ENCODE data around the gene SLC44A4.

The SLC44A4 gene

DNA sequence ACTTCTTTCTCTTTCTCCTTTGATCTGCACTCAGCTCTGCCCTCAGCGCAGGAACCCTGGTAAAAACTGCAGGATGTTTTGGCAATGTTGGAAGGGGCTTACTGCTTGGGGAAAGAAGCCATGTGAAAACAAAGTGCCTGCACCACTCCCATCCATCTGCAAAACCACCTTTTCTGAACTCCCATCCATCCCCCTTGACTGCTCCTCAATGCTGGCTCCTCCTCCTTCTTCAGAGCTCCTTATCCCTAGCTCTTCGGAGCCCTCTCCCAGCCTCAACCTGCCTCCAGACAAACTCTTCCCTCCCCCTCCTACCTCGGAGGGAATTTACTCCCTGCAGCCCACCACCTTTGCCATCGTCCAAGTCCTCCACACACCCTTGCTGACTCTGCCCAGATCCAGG, 27.3 kb upstream of the SLC44A4 start:
- H3K27ac ChIP-seq: no peak overlapping the region
- TF ChIP-seq, protein P1, sequence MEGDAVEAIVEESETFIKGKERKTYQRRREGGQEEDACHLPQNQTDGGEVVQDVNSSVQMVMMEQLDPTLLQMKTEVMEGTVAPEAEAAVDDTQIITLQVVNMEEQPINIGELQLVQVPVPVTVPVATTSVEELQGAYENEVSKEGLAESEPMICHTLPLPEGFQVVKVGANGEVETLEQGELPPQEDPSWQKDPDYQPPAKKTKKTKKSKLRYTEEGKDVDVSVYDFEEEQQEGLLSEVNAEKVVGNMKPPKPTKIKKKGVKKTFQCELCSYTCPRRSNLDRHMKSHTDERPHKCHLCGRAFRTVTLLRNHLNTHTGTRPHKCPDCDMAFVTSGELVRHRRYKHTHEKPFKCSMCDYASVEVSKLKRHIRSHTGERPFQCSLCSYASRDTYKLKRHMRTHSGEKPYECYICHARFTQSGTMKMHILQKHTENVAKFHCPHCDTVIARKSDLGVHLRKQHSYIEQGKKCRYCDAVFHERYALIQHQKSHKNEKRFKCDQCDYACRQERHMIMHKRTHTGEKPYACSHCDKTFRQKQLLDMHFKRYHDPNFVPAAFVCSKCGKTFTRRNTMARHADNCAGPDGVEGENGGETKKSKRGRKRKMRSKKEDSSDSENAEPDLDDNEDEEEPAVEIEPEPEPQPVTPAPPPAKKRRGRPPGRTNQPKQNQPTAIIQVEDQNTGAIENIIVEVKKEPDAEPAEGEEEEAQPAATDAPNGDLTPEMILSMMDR (conservative IDR thresholded peaks at IDR 0.05): no peak
- no peak for TF ChIP-seq ZFX (IDR thresholded peaks at IDR 0.05)

DNA sequence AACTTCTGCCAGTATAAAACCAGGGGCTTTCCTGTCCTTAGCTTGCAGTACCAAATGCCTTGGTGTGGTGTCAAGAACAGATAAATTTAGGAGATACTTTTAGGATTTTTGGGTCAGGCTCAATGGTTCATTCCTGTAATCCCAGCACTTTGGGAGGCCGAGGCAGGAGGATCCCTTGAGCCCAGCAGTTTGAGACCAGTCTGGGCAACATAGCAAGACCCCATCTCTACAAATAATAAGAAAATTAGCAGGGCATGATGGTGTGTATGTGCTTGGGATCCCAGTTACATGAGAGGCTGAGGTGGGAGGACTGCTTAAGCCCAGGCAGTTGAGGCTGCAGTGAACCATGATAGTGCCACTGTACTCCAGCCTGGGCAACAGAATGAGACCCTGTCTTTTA, 26.2 kb upstream of the SLC44A4 start:
- no peak for TF ChIP-seq ZFX (IDR thresholded peaks at IDR 0.05)
- TF ChIP-seq, protein P1 (conservative IDR thresholded peaks at IDR 0.05): no peak
- H3K27ac ChIP-seq: no peak overlapping the region

DNA sequence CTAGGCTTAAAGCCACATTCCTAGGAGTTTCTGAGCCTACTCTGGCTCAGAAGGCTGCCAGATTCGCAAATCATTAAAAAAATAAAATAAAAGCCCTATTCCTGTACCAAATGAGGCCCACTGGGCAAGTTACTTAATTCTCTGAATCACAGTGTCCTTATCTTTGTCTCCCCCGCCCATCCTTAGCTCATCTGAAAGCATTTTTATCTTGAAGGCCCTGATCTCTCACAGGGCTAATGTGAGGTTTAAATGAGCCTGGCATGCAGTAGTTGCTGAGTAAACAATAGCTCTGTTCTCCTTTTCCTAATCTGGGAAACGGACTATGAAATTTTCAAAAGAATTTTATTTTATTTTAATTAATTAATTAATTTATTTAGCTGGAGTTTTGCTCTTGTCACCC, 25.2 kb upstream of the SLC44A4 start:
- TF ChIP-seq, protein P1 (conservative IDR thresholded peaks at IDR 0.05): no peak
- TF ChIP-seq ZFX (IDR thresholded peaks at IDR 0.05): no peak
- H3K27ac ChIP-seq: no peak overlapping the region

DNA sequence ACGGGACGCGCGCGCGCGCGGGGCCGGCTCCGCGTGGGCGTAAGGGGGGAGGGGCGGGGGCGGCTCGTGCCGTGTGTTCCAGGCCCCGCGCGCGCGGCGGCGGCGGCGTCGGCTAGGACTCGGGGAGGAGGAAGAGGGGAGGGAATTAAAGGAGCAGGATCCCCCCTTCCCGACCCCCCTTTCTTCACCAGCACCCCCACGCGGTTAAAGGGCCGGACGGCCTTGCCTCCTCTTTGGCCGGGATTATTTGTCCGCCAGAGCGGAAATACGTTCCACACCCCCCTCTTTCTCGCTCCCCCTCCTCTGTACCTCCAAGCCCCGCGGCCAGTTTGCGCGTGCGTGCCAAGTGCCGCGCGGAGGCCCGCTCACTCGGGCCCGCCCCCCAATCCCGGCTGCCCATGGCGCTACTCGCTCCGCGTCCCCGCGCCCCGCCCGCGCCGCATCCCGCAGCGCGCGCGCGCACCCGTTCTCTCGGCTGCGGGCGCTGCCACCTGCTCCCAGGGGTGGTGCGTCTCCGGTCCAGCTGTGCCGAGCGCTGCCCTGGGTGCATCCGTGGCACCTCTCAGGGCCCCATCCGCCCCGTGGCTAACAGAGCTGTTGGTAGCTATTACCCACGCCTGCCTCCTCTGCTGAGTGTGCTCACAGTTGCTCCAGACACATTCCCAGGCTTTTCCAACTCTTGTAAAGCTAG, 23.3 kb upstream of the SLC44A4 start, which contains the start of gene ZBTB12:
TSS of gene ZBTB12 (minus strand) at position 134 of the 691 bp plus-strand sequence. CDS start 781 bp downstream, outside the sequence.
- no peak for TF ChIP-seq ZFX (IDR thresholded peaks at IDR 0.05)
- TF ChIP-seq, protein P1 (conservative IDR thresholded peaks at IDR 0.05): no peak
- peak within 1 kb of the TSS; percentile 62 for H3K27ac ChIP-seq

DNA sequence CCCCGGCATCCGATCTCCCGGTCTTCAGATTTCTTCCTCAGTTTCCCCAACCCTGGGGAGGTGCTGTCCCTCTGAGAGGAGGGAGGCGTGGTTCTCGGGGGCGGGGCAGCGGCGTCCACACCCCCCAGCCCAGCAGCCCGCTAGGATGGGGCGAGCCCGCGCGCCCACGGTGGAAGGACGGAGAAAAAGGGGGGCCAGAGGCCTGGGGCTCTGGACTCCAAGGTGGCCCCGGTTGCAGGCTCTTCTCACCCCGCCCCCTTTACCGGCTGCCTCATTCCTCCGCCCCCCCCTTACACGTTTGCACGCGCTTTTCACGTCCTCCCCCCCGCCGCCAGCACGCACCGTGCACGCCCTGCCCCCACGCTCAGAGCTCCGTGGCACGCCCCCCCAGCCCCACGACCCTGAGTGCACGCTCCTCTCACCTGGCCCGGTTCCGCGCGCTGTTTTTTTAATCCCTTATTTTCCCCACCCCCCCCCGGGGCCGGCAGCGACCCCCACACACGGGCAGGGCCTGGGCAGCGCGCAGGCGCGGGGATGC, 22.7 kb upstream of the SLC44A4 start:
- TF ChIP-seq, protein P1 (conservative IDR thresholded peaks at IDR 0.05): no peak
- no peak for TF ChIP-seq ZFX (IDR thresholded peaks at IDR 0.05)
- H3K27ac ChIP-seq: peak overlapping the region; percentile 62

DNA sequence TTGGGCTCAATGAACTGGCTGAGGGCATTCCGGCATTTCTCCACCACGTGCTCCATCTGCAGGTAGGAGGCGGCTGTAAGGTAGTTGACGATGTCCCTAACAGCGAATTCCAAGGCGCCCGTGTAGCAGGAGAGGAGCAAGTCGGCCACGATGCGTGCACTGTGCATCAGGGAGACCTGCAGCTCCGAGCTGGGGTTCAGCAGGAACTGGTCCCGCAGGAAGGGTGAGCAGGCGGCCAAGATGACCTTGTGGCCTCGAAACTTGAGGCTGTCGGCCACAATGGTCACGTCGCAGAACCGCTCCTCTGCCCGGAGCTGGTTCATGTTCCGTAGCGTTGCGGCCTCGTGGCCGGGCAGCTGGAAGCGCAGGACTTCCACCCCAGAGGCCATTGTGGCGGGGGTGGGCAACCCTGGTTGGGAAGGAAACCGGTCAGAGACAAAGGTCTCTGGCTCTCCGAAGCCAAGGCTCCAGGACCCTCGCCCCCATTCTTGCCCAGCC, 22.2 kb upstream of the SLC44A4 start:
- TF ChIP-seq, protein P1 (conservative IDR thresholded peaks at IDR 0.05): no peak
- no peak for TF ChIP-seq ZFX (IDR thresholded peaks at IDR 0.05)
- H3K27ac ChIP-seq: peak overlapping the region; percentile 62
